ENCODE results near the gene TMEM174.

DNA sequence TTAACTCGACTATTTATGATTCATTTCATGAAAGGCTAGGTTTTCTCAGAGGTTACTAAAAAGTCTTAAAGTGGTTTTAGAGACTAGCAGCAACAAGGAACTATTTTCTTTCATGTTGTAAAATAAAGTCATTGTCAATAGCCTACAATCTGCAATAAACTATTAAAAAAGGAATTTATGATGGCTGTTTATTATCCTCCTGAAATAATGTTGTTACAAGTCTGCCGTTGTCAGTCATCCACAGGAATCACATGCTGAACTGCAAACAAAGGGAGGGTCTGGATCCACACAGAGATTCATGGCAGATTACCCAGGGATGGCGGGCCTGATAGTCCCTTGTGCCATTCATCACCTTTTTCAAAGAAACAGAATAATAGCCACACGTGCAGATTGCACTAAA lies 49.2 kb downstream of the TMEM174 start:
- TF ChIP-seq, protein P1, sequence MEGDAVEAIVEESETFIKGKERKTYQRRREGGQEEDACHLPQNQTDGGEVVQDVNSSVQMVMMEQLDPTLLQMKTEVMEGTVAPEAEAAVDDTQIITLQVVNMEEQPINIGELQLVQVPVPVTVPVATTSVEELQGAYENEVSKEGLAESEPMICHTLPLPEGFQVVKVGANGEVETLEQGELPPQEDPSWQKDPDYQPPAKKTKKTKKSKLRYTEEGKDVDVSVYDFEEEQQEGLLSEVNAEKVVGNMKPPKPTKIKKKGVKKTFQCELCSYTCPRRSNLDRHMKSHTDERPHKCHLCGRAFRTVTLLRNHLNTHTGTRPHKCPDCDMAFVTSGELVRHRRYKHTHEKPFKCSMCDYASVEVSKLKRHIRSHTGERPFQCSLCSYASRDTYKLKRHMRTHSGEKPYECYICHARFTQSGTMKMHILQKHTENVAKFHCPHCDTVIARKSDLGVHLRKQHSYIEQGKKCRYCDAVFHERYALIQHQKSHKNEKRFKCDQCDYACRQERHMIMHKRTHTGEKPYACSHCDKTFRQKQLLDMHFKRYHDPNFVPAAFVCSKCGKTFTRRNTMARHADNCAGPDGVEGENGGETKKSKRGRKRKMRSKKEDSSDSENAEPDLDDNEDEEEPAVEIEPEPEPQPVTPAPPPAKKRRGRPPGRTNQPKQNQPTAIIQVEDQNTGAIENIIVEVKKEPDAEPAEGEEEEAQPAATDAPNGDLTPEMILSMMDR (IDR thresholded peaks at IDR 0.05) = no peak
- TF ChIP-seq EZH2 (IDR thresholded peaks at IDR 0.05) (no peak), EZH2phosphoT487 (IDR thresholded peaks at IDR 0.05) (no peak)
